NCI-H774 (cell line): ENCODE measurements around the gene TF.
"Not testable (repeated sequence)": the region's sequence is repeated elsewhere in the genome, so short reads cannot be mapped to it uniquely, and the experiment has no call there.

Source experiments
- DNase-seq: peaks from one replicate; lab custom pipeline; 2025; lab: John Stamatoyannopoulos, UW

TF gene

DNA sequence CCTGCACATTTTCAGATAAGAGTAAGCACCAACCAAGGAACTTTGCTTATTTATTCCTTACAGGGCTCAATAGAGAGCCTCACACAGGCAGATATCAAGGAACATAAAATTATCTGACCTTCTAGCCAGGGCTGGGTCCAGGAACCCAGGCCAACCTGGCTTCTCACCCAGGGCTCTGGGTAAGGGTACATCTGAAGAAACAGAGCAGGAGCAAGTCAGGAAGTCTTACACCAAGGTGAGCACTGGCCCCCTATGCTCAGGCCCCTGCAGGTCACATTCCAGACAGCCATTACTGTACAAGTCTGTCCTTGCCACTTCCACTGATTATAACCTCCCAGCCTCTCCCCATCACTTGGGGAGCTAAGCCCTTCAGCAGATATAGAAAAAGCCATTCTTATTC lies 19.1 kb downstream of the TF start:
- DNase-seq: no peak

DNA sequence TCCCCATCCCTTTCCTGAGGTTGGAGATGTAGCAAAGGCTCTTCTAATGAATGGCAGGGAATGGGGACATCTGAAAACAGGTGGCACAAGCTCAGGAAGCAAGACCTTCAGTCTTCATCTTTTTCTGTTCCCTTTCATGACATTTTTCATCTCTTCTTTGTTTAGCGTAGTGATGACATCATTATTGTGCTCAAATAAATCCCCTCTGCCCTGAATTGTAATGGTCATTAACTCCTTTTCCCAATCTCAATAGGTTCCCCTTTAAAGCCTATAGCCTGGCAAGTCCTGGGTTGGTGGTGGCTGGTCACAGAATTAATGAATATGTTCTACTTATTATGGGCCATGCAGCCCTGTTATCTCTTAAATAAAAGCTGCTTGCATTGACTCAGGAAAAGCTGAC lies 21.4 kb downstream of the TF start:
- DNase-seq: no peak

- no peak for DNase-seq
These were observed 23.3 kb downstream of the TF start for GRCh38 chr3:133769536-133769935.

DNA sequence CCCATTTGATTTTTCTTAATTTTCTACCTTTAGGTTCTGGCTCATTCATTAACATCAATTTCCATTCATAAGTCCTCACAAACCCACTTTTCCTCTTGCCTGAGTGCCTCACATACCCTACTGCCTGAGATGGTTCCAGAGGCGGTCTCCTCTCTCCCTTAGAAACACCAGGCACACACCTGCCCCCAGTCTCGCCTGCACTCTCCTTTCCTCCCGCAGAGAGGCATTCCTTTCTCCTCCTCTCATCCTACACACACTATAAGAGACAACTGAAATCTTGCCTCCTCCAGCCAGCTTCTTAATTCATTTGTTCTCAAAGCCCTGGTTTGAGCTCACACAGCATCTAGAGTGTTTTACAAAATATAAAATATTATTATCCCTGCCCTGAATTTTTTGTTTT lies 27.5 kb downstream of the TF start:
- no peak for DNase-seq

- no peak for DNase-seq
These were observed 29.1 kb downstream of the TF start for GRCh38 chr3:133775309-133775708.

- DNase-seq: no peak
These were observed 29.6 kb downstream of the TF start for GRCh38 chr3:133775835-133776234.

DNA sequence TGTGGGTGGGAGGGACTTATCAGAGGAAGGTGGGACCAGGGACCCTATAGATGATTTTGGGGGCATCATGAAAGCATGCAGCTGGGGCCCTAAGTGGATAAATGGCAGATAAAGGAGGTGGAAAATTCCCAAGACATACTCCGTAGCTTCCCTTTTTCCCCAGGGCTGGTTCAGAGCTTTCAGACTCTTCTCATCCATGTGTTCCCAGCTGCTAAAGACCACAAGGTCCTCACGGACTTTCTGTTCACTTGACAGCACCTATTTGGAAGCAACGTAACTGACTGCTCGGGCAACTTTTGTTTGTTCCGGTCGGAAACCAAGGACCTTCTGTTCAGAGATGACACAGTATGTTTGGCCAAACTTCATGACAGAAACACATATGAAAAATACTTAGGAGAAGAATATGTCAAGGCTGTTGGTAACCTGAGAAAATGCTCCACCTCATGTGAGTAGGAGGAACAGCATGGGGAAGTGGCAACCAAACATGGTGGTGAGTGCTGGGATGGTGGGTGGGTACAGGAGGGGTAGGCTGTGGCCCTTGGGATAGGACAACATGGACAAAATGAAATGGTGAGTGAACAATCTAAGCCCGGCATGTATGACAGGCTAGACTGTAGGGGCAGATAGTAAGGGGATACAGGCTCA lies 30.7 kb downstream of the TF start:
- DNase-seq: no peak

DNA sequence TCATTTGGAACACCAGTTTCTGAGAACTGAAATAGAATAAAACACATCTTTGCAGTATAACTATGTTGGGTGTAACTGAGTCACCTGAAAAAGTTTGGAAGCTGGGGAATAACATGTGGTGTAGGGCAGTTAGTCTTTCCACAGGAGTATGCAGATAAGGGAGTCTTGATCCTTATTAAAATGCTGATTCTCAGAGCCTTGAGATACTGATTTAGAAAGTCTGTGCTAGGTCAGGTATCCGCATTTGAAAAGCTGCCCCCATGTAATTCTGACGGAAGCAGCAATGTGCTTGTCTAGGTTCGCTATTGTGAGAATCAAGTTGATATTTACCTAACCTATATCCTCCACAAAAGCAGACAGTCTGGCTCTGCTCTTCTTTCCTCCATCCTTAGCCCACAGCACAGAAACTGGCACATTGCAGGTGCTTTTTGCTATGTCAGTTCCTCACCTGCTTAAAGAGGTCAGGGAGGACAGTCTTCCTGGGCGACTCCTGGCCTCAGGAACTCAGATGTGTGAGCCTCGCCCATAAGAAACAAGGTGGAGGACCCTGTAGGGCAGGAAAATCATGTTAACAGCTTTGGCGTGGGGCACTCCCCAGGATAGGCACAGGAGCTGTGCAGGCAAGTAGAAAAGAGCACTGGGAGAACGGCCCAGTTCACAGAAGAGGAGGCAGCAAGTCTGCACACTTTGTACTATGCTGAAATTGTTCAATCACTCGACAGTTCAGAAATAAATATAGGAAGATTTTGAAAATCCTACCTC lies 31.8 kb downstream of the TF start:
- no peak for DNase-seq

- DNase-seq: no peak
These were observed 33.5 kb downstream of the TF start for GRCh38 chr3:133779626-133780203.

GRCh38 chr3:133780756-133781155 lies 34.6 kb downstream of the TF start:
- not testable (repeated sequence) for DNase-seq

DNA sequence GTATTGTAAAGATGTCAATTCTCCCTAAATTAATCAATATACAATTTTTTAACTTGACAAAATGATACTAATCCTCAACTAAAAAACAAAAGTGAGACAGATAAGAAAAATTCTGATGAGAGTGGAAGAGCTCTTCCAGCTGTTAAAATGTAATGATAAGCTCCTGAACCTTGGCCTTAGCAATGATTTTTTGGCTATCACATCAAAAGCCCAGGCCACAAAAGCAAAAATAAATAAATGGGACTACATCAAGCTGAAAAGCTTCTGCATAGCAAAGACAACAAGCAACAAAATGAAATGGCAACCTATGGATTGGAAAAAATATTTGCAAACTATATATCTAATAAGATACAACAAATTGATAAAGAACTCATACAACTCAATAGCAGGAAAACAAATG lies 35.4 kb downstream of the TF start:
- DNase-seq: no peak

- DNase-seq: no peak
These were observed 36.3 kb downstream of the TF start for GRCh38 chr3:133782454-133782853.

DNA sequence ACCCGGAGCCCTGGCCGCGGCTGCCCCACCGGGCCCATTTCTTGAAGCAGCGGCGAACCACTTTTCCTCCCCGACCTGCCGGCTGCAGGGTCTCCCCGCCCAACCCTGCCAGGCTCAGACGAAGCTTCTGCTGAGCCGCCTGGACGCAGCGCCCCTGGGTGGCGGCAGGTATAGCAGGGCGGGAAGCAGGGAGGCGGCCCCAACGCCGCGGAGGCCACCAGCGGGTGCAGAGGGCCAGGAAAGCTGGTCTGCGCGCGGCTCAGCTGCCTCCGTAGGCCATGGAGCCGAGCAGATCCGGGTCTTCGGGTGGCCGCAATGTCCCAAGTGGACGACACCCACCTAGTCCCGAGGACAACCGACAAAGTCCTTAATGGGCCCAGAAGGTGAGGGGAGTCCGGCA lies 37.6 kb downstream of the TF start:
- no peak for DNase-seq

GRCh38 chr3:133788024-133788423 lies 41.8 kb downstream of the TF start:
- DNase-seq: no peak

DNA sequence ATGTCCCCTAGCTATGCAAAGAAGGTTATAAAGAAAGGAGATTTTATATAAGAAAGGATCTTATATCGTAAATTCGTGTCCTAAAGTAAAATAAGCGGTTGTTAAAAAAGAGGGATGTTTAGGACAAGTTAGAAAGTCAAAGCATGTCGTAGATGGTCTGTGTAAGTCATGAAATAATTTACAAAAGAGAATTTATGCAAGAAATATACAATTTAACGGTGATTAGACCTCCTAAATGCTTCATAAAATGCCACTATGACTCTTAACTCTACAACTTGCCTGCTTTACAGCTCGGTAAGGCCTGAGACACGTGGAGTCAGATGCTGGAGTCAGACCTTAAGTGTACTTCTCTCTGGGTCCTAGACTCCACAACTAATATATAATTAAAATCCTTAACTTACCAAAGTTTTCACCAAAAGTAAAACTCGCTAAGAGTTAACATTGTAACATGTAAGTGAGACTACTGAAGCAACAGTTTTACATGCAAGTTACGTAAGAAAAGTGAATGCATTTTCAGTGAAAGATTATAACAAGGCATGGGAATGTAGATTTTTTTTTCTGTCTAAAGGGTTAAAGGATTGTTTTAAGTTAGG lies 46.1 kb downstream of the TF start:
- DNase-seq: no peak

DNA sequence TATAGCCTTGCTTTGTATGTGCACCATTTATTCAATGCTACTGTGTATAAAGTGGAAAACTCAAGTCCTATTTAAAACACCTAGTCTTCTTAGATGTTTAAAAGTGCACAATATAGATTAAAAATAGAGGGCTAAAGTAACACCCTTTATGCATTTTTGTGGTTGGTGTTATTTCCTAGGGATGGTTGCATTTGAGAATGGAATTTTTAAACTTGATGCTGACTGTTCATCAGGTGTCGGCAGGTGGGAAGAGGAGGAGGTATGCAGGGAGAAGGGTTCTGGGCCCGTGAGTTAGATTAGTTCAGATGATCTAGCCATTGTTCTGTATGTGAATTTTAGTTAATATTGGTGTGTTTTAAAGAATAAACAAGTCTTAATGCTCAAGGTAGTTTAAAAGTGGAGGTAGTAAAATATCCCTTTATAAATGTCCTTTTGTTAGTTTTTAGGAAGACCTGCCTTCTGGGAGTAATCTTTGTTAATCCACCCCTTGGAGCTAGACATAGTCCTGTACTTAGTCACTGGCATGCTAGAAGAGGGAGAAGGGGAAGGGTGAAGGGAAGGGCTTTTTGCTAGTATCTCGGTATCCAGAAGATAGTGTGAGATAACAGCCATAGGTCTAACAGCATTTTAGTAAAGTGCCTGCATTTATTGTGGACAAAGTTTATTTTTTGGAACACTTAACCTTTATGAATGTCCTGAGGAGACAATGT lies 51.4 kb downstream of the TF start:
- no peak for DNase-seq

DNA sequence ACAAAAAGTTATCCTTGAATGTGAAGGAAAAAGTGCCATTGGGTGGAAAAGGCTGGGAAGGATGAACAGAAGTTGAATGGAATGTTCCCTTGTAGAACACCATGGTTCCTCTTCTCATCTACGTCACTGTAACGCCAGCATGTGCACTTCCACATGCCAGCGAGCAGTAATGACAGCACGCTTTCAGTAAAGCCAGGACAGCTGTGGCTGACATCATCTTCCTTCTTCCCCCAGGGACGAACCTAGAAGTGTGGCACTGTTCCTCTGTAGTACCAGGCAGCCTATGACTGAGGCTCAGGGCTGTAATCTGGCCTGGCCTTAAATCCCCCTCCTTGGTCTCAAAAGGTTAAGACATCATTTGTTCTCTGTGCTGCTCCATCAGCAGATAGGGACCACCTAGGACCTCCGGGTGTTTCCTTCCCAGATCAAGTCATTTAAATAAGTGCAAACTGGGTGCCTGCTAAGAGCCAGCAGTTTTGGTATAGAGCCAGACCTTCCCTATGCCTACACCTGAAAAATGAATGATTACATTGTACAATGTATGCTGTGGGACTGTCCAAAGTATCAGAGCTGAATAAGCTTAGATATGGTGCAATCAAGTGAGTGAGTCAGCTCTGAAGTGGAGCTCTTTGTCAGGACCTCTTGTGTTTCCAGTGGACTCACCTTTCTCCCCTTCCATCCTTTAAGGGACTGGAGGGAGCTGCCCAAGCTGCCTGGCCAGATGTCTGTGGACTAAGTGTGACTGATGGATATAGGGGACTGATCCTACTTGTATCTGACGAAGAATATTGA lies 53.8 kb downstream of the TF start:
- no peak for DNase-seq

DNA sequence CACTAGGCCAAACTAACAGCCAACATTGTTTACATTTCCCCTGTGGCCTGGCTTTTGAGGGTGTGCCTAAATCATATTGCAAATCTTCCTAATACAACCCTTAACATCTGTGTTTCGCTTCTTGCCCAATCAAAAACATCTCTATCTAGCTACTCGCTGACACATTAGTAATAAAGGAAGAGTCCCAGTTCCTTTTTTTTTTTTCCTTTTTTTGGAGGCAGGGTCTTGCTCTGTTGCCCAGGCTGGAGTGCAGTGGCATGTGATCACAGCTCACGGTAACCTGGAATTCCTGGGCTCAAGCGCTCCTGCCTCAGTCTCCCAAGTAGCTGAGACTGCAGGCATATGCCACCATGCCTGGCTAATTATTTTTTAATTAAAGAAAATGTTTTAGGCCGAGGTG lies 57.3 kb downstream of the TF start:
- no peak for DNase-seq

GRCh38 chr3:133804896-133805295 lies 58.7 kb downstream of the TF start:
- DNase-seq: no peak

DNA sequence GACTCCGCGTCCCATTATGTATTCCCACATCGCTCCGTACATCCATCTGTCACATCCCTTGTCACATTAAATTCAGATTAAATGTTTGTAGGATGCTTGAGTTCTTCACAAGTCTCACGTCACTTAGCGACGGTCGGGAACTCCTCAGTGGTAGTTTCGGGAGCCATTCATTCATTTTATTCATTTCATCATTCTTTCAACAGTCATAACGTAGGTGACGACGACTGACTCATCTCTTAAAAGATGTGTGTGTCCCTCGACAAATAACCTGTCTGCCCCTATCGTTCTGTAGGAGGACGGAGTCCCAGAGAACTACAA lies 59.1 kb downstream of the TF start:
- no peak for DNase-seq

GRCh38 chr3:133805702-133806475 lies 59.7 kb downstream of the TF start, which contains the start of gene SRPRB:
Gene SRPRB, plus strand, starts transcription at chr3:133805815. Its CDS starts 34 bp downstream, at chr3:133805849.
- DNase-seq: peak; percentile 86
